Common myeloid progenitor, CD34-positive (primary cell): ENCODE data around the gene CCNT2.
"Not testable (repeated sequence)": the region's sequence is repeated elsewhere in the genome, so short reads cannot be mapped to it uniquely, and the experiment has no call there.

ENCODE experiments used
- CTCF ChIA-PET: fragments of 350-600 bp; sonication (Branson Sonifier 250); formaldehyde crosslinking; loops from one replicate; lab custom pipeline; 2021; ENCODE audit warnings: antibody characterized with exemption; lab: Charles Lee
- POLR2A ChIA-PET: fragments of 350-600 bp; sonication (Branson Sonifier 250); formaldehyde crosslinking; loops from one replicate; lab custom pipeline; 2021; ENCODE audit warnings: antibody characterized with exemption; lab: Charles Lee
- DNase-seq, 3 donors: peaks; one replicate each; pipeline versions ENCODE4 v3.0.0 to v3.0.0-alpha.2; 2013
- H3K27ac ChIP-seq, 2 experiments: 1 replicate in 1 of 2; 2 replicates in 1 of 2; pipeline ENCODE4 v1.7.0; 2013; ENCODE audit warnings: inconsistent platforms in 2 of 2, low read length in 2 of 2, mild to moderate bottlenecking in 2 of 2, low read depth in 1 of 2, moderate library complexity in 1 of 2; ENCODE audit not compliant: severe bottlenecking in 2 of 2, insufficient read depth in 1 of 2, poor library complexity in 1 of 2
- H3K27me3 ChIP-seq, 5 experiments: replicated peaks in 2 of 5; 1 replicate in 3 of 5; 2 replicates in 2 of 5; pipeline versions ENCODE4 v1.6.1 to v1.7.0; 2013; ENCODE audit warnings: low read length in 4 of 5, mild to moderate bottlenecking in 2 of 5, moderate library complexity in 2 of 5, inconsistent platforms in 1 of 5; ENCODE audit not compliant: insufficient read depth in 5 of 5, control insufficient read depth in 4 of 5
- H3K36me3 ChIP-seq, 4 experiments: 1 replicate in 2 of 4; 2 replicates in 2 of 4; pipeline versions ENCODE4 v1.6.1 to v1.7.0; 2013; ENCODE audit warnings: low read length in 3 of 4, control low read depth in 1 of 4, mild to moderate bottlenecking in 1 of 4; ENCODE audit not compliant: control insufficient read depth in 4 of 4, insufficient read depth in 4 of 4
- H3K4me1 ChIP-seq, 4 experiments: 1 replicate in 3 of 4; 2 replicates in 1 of 4; pipeline versions ENCODE4 v1.6.1 to v1.7.1; 2013; ENCODE audit warnings: low read length in 3 of 4, mild to moderate bottlenecking in 3 of 4, control low read depth in 1 of 4, inconsistent platforms in 1 of 4, moderate library complexity in 1 of 4; ENCODE audit not compliant: control insufficient read depth in 4 of 4, insufficient read depth in 4 of 4; ENCODE audit errors: control extremely low read depth in 1 of 4
- H3K4me3 ChIP-seq, 7 experiments: 1 replicate in 4 of 7; 2 replicates in 3 of 7; pipeline versions ENCODE4 v1.5.1 to v1.7.0; 2013; ENCODE audit warnings: mild to moderate bottlenecking in 7 of 7, low read length in 6 of 7, moderate library complexity in 6 of 7, inconsistent platforms in 2 of 7, low read depth in 2 of 7, control low read depth in 1 of 7; ENCODE audit not compliant: insufficient read depth in 4 of 7, control insufficient read depth in 1 of 7; ENCODE audit errors: extremely low read depth in 1 of 7
- H3K9me3 ChIP-seq, 5 experiments: 1 replicate in 4 of 5; 2 replicates in 1 of 5; pipeline versions ENCODE4 v1.6.1 to v1.7.1; 2013; ENCODE audit warnings: low read length in 4 of 5, mild to moderate bottlenecking in 2 of 5, inconsistent platforms in 1 of 5, low read depth in 1 of 5, moderate library complexity in 1 of 5; ENCODE audit not compliant: control insufficient read depth in 4 of 5, insufficient read depth in 2 of 5; ENCODE audit errors: control extremely low read depth in 1 of 5
- WGBS: methylation state at CpG from one replicate; pipeline ENCODE4 v1.1.5; 2013; ENCODE audit not compliant: insufficient coverage; 5-methylcytosine and 5-hydroxymethylcytosine counted together

CCNT2 gene

DNA sequence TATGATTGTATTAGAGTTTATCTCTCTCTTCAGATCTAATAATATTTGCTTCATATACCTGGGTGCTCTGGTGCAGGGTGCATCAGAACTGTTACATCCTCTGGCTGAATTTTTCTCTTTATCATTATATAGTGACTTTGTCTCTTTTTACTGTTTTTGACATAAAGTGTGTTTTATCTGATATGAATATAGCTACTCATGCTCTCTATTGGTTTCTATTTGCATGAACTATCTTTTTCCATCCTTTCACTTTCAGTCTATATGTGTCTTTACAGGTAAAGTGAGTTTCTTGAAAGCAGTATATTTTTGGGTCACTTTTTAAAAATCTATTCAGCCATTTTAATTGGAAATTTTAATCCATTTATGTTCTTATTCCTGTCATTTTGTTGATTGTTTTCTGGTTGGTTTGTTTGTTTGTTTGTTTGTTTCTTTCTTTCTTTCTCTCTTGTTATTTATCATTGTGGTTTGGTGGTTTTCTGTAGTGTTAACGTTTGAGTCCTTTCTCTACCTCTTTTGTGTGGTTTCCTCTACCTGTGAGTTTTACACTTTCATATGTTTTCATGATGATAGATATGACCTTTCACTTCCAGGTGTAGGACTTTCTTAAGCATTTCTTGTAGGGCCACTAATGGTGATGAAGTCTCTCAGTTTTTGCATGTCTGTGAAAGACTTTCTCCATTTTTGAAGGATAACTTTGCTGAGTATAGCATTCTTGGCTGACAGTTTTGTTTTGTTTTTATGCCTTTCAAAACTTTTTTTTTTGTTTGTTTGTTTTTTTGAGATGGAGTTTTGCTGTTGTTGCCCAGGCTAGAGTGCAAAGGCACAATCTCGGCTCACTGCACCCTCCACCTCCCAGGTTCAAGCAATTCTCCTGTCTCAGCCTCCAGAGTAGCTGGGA is 54.9 kb downstream of the CCNT2 start:
- CTCF ChIA-PET, result interaction anchor here (1.3 kb wide), 1 partner anchor 11 kb away, joined by 4 read pairs; no protein-coding TSS in a partner anchor
- H3K9me3 ChIP-seq, result peaks cover 2 to 29% (median 8%) of the 10 kb centered on the region in 5 experiments
- no CpG with 5 or more reads among the region's 2 CpGs for WGBS

DNA sequence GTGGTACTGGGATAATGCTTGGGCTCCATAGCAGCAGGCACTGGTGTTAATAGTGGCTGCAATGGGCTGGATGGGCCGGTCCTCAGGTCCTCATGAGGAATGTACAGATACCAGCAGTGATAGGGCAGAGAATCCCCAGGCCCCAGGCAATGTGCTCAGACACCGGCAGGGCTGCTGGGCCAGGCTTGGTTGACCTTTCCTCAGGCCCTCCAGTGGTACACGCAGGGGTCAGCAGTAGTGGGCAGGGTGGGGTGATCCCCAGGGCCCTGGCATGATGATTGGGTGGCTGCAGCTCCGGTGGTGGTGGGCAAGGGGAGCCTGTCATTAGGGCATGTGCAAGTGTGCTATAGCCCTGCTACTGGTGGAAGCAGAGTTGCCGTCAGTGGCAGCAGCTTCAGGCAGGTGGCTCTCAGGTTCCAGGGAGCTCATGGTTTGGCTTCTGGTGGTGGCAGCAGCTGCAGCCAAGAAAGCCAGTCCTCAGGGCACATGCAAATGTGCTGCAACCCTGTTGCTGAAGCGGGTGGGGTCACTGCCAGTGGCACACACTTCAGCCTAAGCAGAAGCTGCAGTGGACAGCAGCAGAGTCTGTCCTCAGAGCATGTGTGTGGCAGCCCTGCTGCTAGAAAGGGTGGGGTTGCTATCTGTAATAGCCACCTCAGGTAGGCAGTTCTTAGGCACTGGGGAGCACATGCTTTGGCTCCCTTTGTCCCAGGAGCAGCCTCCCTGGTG is 56.8 kb downstream of the CCNT2 start:
- POLR2A ChIA-PET, result interaction anchor here (0.9 kb wide), 1 partner anchor 10 kb away, joined by 3 read pairs; no protein-coding TSS in a partner anchor
- CTCF ChIA-PET, result interaction anchor here (0.7 to 1.3 kb wide), 2 partner anchors 13 to 14 kb away, joined by 3 to 4 read pairs; no protein-coding TSS in a partner anchor
- 88% methylated on average over 4 of the region's 6 CpGs for WGBS
- no peaks in the 10 kb centered on the region for H3K36me3 ChIP-seq
- H3K4me1 ChIP-seq, result peaks cover 0 to 17% (median 16%) of the 10 kb centered on the region in 4 experiments
- H3K27me3 ChIP-seq, result no peaks in the 10 kb centered on the region
- H3K4me3 ChIP-seq, result peak overlapping the region in 1 of 7 experiments; percentile 3
- DNase-seq, result peak in 2 of 3 donors; percentile 17 to 48
- peaks cover 2 to 29% (median 8%) of the 10 kb centered on the region in 5 experiments for H3K9me3 ChIP-seq
- no peak overlapping the region for H3K27ac ChIP-seq

More for the DNA sequence above, 54.9 kb downstream of the CCNT2 start:
- POLR2A ChIA-PET, result no interaction called here
- no peak overlapping the region for H3K4me3 ChIP-seq
- no peaks in the 10 kb centered on the region for H3K36me3 ChIP-seq
- no peak overlapping the region for H3K27ac ChIP-seq
- H3K4me1 ChIP-seq, result peaks cover 0 to 17% (median 16%) of the 10 kb centered on the region in 4 experiments
- peak; percentile 22 to 75 (median 70) for DNase-seq
- H3K27me3 ChIP-seq, result no peaks in the 10 kb centered on the region

DNA sequence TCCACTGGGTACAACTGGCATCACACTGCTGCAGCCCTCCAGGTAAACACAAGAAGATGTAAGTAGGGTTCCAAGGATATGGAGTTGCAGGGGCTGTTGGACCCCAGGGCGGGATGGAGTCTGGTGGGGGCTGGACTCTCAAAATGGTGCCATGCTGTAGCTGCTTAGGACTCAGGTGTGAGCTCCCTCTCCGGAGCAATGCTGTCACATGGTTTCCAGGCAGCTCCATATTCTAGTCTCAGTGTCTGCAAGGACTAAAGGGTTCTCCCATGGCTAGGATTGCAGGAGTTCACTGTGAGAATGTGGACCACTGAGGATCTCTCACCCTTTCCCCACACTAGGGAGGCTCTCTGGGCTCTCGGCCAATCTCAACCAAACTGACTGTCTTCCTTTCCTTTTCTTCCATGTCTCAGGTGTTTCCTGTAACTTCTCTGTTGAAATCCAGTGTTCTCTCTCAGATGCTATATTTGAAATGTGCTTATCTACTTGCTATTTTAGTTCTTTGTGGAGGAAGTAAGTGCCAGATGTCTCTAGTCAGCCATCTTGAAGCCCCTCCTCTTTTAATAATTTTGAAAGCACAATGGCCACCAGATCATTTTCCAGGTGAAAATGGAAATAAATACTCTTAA is 57.6 kb downstream of the CCNT2 start:
- H3K4me1 ChIP-seq, result peaks cover 0 to 17% (median 16%) of the 10 kb centered on the region in 4 experiments
- POLR2A ChIA-PET, result interaction anchor here (0.9 kb wide), 1 partner anchor 11 kb away, joined by 3 read pairs; no protein-coding TSS in a partner anchor
- DNase-seq, result peak; percentile 72 to 98 (median 95)
- H3K27me3 ChIP-seq, result no peaks in the 10 kb centered on the region
- H3K9me3 ChIP-seq, result peaks cover 0 to 27% (median 8%) of the 10 kb centered on the region in 5 experiments
- CTCF ChIA-PET, result interaction anchor here (0.6 to 3.4 kb wide), 4 partner anchors 12 to 664 kb away, joined by 3 to 21 read pairs (median 3); no protein-coding TSS in a partner anchor
- H3K4me3 ChIP-seq, result no peak overlapping the region
- no peaks in the 10 kb centered on the region for H3K36me3 ChIP-seq
- no peak overlapping the region for H3K27ac ChIP-seq
- 50% methylated on average over 2 of the region's 3 CpGs for WGBS

DNA sequence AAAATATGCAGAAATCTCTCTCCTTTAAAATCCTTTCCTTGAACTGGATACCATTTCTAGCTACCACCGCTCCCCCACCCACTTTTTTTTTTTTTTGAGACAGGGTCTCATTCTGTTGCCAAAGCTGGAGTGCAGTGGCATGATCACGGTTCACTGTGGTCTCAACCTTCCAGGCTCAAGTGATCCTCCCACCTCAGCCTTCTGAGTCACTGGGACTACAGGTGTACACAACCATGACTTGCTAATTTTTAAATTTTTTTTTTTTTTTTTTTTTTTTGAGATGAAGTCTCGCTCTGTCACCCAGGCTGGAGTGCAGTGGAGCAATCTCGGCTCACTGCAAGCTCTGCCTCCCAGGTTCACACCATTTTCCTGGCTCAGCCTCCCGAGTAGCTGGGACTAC is 58.5 kb downstream of the CCNT2 start:
- peaks cover 0 to 27% (median 8%) of the 10 kb centered on the region in 5 experiments for H3K9me3 ChIP-seq
- WGBS, result 88% methylated on average over 2 of the region's 5 CpGs
- POLR2A ChIA-PET, result interaction anchor here (1.1 kb wide), 1 partner anchor 11 kb away, joined by 3 read pairs; no protein-coding TSS in a partner anchor
- not testable (repeated sequence) for H3K27me3 ChIP-seq, H3K4me3 ChIP-seq, H3K27ac ChIP-seq, H3K36me3 ChIP-seq
- CTCF ChIA-PET, result interaction anchor here (0.6 to 3.4 kb wide), 8 partner anchors 10 to 665 kb away, joined by 3 to 21 read pairs (median 3); no protein-coding TSS in a partner anchor
- DNase-seq, result peak; percentile 26 to 85 (median 72)
- H3K4me1 ChIP-seq, result peaks cover 0 to 17% (median 16%) of the 10 kb centered on the region in 4 experiments

DNA sequence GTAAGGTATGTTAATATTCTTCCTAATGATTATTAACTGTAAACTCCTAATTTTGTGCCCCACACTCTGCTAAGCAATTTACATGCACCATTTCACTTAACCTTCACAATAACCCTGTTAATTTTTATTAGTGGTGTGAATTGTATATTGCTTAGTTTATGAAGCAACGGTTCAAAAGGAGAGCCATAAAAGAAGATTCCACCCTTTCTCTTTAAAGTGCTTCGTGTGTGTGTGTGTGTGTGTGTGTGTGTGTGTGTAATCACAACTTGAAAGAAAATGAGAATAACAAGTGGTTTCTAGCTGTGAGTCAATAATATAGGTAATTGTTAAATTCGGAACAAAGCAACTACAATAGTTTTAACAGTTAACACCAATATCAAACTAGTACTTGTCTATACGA is 60.6 kb downstream of the CCNT2 start:
- Histone ChIP-seq H3K4me3 (no peak overlapping the region), H3K9me3 (peaks cover 0 to 18% (median 7%) of the 10 kb centered on the region in 5 experiments), H3K36me3 (no peaks in the 10 kb centered on the region), H3K27me3 (no peaks in the 10 kb centered on the region), H3K4me1 (peaks cover 0 to 24% (median 21%) of the 10 kb centered on the region in 4 experiments), H3K27ac (no peak overlapping the region)
- ChIA-PET POLR2A (no interaction called here), CTCF (interaction anchor here (1.1 to 3.4 kb wide), 3 partner anchors 9 to 25 kb away, joined by 4 to 21 read pairs (median 5); no protein-coding TSS in a partner anchor)
- 100% methylated on average over 1 of the region's 4 CpGs for WGBS
- DNase-seq, result no peak

DNA sequence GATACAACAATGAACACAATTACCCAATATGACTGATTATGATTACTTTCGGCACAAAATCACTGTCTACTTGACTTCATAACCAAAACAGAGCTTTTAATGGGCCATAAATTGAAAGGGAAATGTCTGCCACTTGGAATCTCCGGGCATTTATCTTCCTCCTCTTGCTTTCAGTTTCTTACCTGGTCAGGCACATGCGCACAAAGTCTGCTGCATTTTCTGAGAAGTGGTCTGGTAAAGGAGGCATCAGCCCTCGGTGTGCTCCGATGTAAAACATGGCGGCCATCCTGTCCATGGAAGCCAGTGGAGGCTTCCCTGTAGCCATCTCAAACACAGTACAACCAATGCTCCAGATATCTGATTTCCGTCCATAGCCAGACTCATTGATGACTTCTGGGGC is 62.0 kb downstream of the CCNT2 start:
- ChIA-PET CTCF (no interaction called here), POLR2A (no interaction called here)
- Histone ChIP-seq H3K4me3 (no peak overlapping the region), H3K9me3 (peaks cover 0 to 8% (median 0%) of the 10 kb centered on the region in 5 experiments), H3K4me1 (peaks cover 0 to 20% (median 17%) of the 10 kb centered on the region in 4 experiments), H3K27me3 (no peaks in the 10 kb centered on the region), H3K27ac (no peak overlapping the region), H3K36me3 (no peaks in the 10 kb centered on the region)
- 96% methylated on average over 7 of the region's 7 CpGs for WGBS
- no peak for DNase-seq
